ENCODE measurements around the gene ARHGAP22.

GRCh38 chr10:48468130-48468790 lies 136.6 kb downstream of the ARHGAP22 start:
- no peak for TF ChIP-seq CTCF (IDR thresholded peaks at IDR 0.05)
- TF ChIP-seq POLR2AphosphoS5 (IDR thresholded peaks at IDR 0.05; ENCODE audit: low read depth, low read length): no peak
